BLaER1 (cell line): ENCODE measurements around the gene ERG.

ENCODE experiments used
- H3K27ac ChIP-seq: shearing (Covaris generic); formaldehyde crosslinking; 2 replicates; pipeline ENCODE4 v1.8.1; 2022
- H3K27me3 ChIP-seq: shearing (Covaris generic); formaldehyde crosslinking; 2 replicates; pipeline ENCODE4 v1.8.1; 2022
- H3K36me3 ChIP-seq: shearing (Covaris generic); formaldehyde crosslinking; 2 replicates; pipeline ENCODE4 v1.8.1; 2022
- H3K4me1 ChIP-seq: shearing (Covaris generic); formaldehyde crosslinking; 2 replicates; pipeline ENCODE4 v1.8.1; 2022
- H3K4me2 ChIP-seq: shearing (Covaris generic); formaldehyde crosslinking; 2 replicates; pipeline ENCODE4 v1.8.1; 2022
- H3K4me3 ChIP-seq: shearing (Covaris generic); formaldehyde crosslinking; 2 replicates; pipeline ENCODE4 v1.8.1; 2022
- H3K9ac ChIP-seq: shearing (Covaris generic); formaldehyde crosslinking; 2 replicates; pipeline ENCODE4 v1.8.1; 2022
- H3K9me3 ChIP-seq: shearing (Covaris generic); formaldehyde crosslinking; 2 replicates; pipeline ENCODE4 v1.8.1; 2022
- H4K20me1 ChIP-seq: shearing (Covaris generic); formaldehyde crosslinking; 2 replicates; pipeline ENCODE4 v1.8.1; 2022
- Cebpa-rat ChIP-seq: shearing (Covaris generic); IDR thresholded peaks from 2 replicates; pipeline ENCODE4 v1.8.1; 2022

The ERG gene

GRCh38 chr21:38334866-38335265 is 163.4 kb downstream of the ERG start:
- Histone ChIP-seq H3K27ac (no peak overlapping the region), H3K27me3 (no peaks in the 10 kb centered on the region), H3K4me1 (no peaks in the 10 kb centered on the region), H3K9ac (no peak overlapping the region), H4K20me1 (no peaks in the 10 kb centered on the region), H3K9me3 (peaks cover 4% of the 10 kb centered on the region; the same call in 1 of the 2 replicates), H3K36me3 (no peaks in the 10 kb centered on the region), H3K4me3 (no peak overlapping the region), H3K4me2 (no peak overlapping the region)
- no peak for TF ChIP-seq Cebpa-rat

- Histone ChIP-seq H3K36me3 (no peaks in the 10 kb centered on the region), H4K20me1 (no peaks in the 10 kb centered on the region), H3K9ac (no peak overlapping the region), H3K27me3 (no peaks in the 10 kb centered on the region), H3K4me3 (no peak overlapping the region), H3K9me3 (peaks cover 4% of the 10 kb centered on the region; the same call in 1 of the 2 replicates), H3K27ac (no peak overlapping the region), H3K4me1 (no peaks in the 10 kb centered on the region), H3K4me2 (no peak overlapping the region)
- no peak for TF ChIP-seq Cebpa-rat
Observed at GRCh38 chr21:38333301-38334272, 164.7 kb downstream of the ERG start.

GRCh38 chr21:38330666-38331065 is 167.6 kb downstream of the ERG start:
- Histone ChIP-seq H4K20me1 (no peaks in the 10 kb centered on the region), H3K27ac (no peak overlapping the region), H3K36me3 (no peaks in the 10 kb centered on the region), H3K27me3 (no peaks in the 10 kb centered on the region), H3K9me3 (no peaks in the 10 kb centered on the region), H3K4me1 (peaks cover 17% of the 10 kb centered on the region), H3K9ac (no peak overlapping the region), H3K4me3 (no peak overlapping the region), H3K4me2 (no peak overlapping the region)
- no peak for TF ChIP-seq Cebpa-rat
